Suprapubic skin (tissue), 4 donors: ENCODE measurements around the gene TLCD4.
"Not testable (repeated sequence)": the region's sequence is repeated elsewhere in the genome, so short reads cannot be mapped to it uniquely, and the experiment has no call there.

ENCODE experiments used
- EP300 ChIP-seq: sonication (generic); formaldehyde crosslinking; IDR thresholded peaks from one replicate; pipeline ENCODE4 v1.6.1; 2017; ENCODE audit warnings: antibody characterized with exemption
- POLR2A ChIP-seq, 2 donors: fragments of 450-650 bp; IDR thresholded peaks; one replicate each; pipeline ENCODE4 v1.6.1; 2017; ENCODE audit warnings: antibody characterized with exemption in 2 of 2, mild to moderate bottlenecking in 2 of 2, moderate library complexity in 2 of 2
- POLR2AphosphoS5 ChIP-seq, 3 donors: sonication (generic); formaldehyde crosslinking; IDR thresholded peaks; one replicate each; pipeline ENCODE4 v1.6.1; 2017; ENCODE audit warnings: antibody characterized with exemption in 3 of 3
- TF ChIP-seq, protein P1 (sequence below), 2 donors: fragments of 200-600 bp in 1 of 2; fragments of 450-650 bp in 1 of 2; sonication (generic) in 1 of 2; IDR thresholded peaks; one replicate each; pipeline ENCODE4 v1.5.1; 2016 to 2019; ENCODE audit warnings: antibody characterized with exemption in 2 of 2, mild to moderate bottlenecking in 1 of 2, moderate library complexity in 1 of 2

DNA sequence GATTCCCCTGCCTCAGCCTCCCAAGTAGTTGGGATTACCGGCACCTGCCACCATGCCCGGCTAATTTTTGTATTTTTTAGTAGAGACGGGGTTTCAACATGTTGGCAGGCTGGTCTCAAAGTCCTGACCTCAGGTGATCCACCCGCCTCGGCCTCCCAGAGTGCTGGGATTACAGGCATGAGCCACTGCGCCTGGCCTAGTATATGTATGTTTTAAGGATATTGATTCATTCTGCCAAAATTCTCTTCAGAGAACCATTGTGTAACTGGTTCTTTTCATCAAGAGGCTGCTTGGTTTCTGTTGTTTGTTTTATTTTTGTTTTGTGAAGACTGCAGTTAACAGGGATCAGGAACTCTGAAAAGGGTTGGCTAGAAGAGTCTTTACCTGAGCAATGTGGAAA is 48.4 kb downstream of the TLCD4 start:
- TF ChIP-seq, protein P1, sequence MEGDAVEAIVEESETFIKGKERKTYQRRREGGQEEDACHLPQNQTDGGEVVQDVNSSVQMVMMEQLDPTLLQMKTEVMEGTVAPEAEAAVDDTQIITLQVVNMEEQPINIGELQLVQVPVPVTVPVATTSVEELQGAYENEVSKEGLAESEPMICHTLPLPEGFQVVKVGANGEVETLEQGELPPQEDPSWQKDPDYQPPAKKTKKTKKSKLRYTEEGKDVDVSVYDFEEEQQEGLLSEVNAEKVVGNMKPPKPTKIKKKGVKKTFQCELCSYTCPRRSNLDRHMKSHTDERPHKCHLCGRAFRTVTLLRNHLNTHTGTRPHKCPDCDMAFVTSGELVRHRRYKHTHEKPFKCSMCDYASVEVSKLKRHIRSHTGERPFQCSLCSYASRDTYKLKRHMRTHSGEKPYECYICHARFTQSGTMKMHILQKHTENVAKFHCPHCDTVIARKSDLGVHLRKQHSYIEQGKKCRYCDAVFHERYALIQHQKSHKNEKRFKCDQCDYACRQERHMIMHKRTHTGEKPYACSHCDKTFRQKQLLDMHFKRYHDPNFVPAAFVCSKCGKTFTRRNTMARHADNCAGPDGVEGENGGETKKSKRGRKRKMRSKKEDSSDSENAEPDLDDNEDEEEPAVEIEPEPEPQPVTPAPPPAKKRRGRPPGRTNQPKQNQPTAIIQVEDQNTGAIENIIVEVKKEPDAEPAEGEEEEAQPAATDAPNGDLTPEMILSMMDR (IDR thresholded peaks at IDR 0.05) = not testable (repeated sequence)
- TF ChIP-seq POLR2A (IDR thresholded peaks at IDR 0.05); POLR2AphosphoS5 (IDR thresholded peaks at IDR 0.05); EP300: not testable (repeated sequence)
